HepG2 (cell line): ENCODE data around the gene INSR. TPM values are rescaled to one million over a fixed set of nuclear protein-coding genes. Genes with fewer than 3 reads are reported as not detected.
A peak's percentile ranks its signal among the peaks of the same experiment; 100 is the strongest.

Experiments used
- FOXC1 ChIP-seq: sonication (generic); formaldehyde crosslinking; IDR thresholded peaks from 2 replicates; pipeline ENCODE4 v1.8.0; 2022; ENCODE audit warnings: mild to moderate bottlenecking, missing genetic modification reagents, borderline replicate concordance
- FOXO4 ChIP-seq: sonication (generic); formaldehyde crosslinking; conservative IDR thresholded peaks from 2 replicates; pipeline ENCODE4 v1.8.1; 2023; ENCODE audit warnings: missing genetic modification reagents
- GABPB1 ChIP-seq: IDR thresholded peaks from 2 replicates; pipeline ENCODE4 v1.6.1; 2016; ENCODE audit warnings: mild to moderate bottlenecking, missing genetic modification reagents, moderate library complexity, missing compliant biosample characterization
- IRF2 ChIP-seq: IDR thresholded peaks from 2 replicates; pipeline ENCODE4 v1.6.1; 2018; ENCODE audit warnings: missing genetic modification reagents, missing compliant biosample characterization
- NFKB2 ChIP-seq: sonication (generic); formaldehyde crosslinking; IDR thresholded peaks from 2 replicates; pipeline ENCODE4 v1.4.0; 2020; ENCODE audit warnings: missing genetic modification reagents, borderline replicate concordance
- PCBP1 ChIP-seq: fragments of 200-400 bp; formaldehyde crosslinking; IDR thresholded peaks from 2 replicates; pipeline ENCODE4 v1.6.1; 2017; ENCODE audit warnings: mild to moderate bottlenecking, low read depth, low read length, borderline replicate concordance
- POGZ ChIP-seq: sonication (generic); formaldehyde crosslinking; IDR thresholded peaks from 2 replicates; pipeline ENCODE4 v1.4.0; 2020; ENCODE audit warnings: mild to moderate bottlenecking, missing genetic modification reagents
- RBM39 ChIP-seq: fragments of 200-400 bp; formaldehyde crosslinking; IDR thresholded peaks from one replicate; pipeline ENCODE4 v1.6.1; 2018; ENCODE audit warnings: antibody characterized with exemption, mild to moderate bottlenecking, low read depth, low read length; ENCODE audit not compliant: poor library complexity, severe bottlenecking
- SNAPC5 ChIP-seq: sonication (generic); formaldehyde crosslinking; IDR thresholded peaks from 2 replicates; pipeline ENCODE4 v1.8.1; 2023; ENCODE audit warnings: mild to moderate bottlenecking, missing genetic modification reagents, borderline replicate concordance
- SSRP1 ChIP-seq: IDR thresholded peaks from 2 replicates; pipeline ENCODE4 v1.6.1; 2016; ENCODE audit warnings: control low read depth
- STAT6 ChIP-seq: sonication (generic); formaldehyde crosslinking; IDR thresholded peaks from 2 replicates; pipeline ENCODE4 v1.4.0; 2020; ENCODE audit warnings: missing genetic modification reagents, mild to moderate bottlenecking, borderline replicate concordance
- ZNF543 ChIP-seq: sonication (generic); formaldehyde crosslinking; IDR thresholded peaks from 2 replicates; pipeline ENCODE4 v1.4.0; 2020; ENCODE audit warnings: mild to moderate bottlenecking, missing genetic modification reagents
- ZNF597 ChIP-seq: sonication (generic); formaldehyde crosslinking; IDR thresholded peaks from 2 replicates; pipeline ENCODE4 v1.5.0; 2020; ENCODE audit warnings: missing genetic modification reagents
- ZNF607 ChIP-seq: sonication (generic); formaldehyde crosslinking; IDR thresholded peaks from 2 replicates; pipeline ENCODE4 v1.5.1; 2020; ENCODE audit warnings: missing genetic modification reagents, mild to moderate bottlenecking, borderline replicate concordance
- ZSCAN29 ChIP-seq: sonication (generic); formaldehyde crosslinking; conservative IDR thresholded peaks from 2 replicates; pipeline ENCODE4 v1.4.0; 2020; ENCODE audit warnings: mild to moderate bottlenecking, missing genetic modification reagents
- polyA plus RNA-seq, 8 experiments: library from polyadenylated mRNA; depleted of rRNA in 3 of 8; stranded (reverse) in 7 of 8; unstranded in 1 of 8; fragments of >200 nt; fragmentation: Illumina TruSeq in 4 of 8; extraction: Trizol in 4 of 8; gene quantifications; 2 replicates each; pipeline versions ENCODE4 v1.2.1 to v1.2.3, GENCODE V29; 2011 to 2016; ENCODE audit warnings: low read depth in 4 of 8, missing spikeins in 1 of 8, mixed read lengths in 1 of 8; ENCODE audit not compliant: insufficient read depth in 1 of 8
- total RNA-seq, 5 experiments: library from RNA; depleted of rRNA; stranded (reverse); fragments of >200 nt; fragmentation: Illumina TruSeq; extraction: Trizol; gene quantifications; 2 replicates each; pipeline ENCODE4 v1.2.3, GENCODE V29; 2016; ENCODE audit warnings: low read depth in 1 of 5
- TF ChIP-seq, protein P1 (sequence below): sonication (generic); formaldehyde crosslinking; IDR thresholded peaks from 2 replicates; pipeline ENCODE4 v1.5.1; 2020; ENCODE audit warnings: mild to moderate bottlenecking, missing genetic modification reagents, borderline replicate concordance
- TF ChIP-seq, protein P2 (sequence below): sonication (generic); formaldehyde crosslinking; IDR thresholded peaks from 2 replicates; pipeline ENCODE4 v1.4.0; 2020; ENCODE audit warnings: mild to moderate bottlenecking, low read depth, missing genetic modification reagents
- TF ChIP-seq, protein P3 (sequence below): sonication (generic); formaldehyde crosslinking; IDR thresholded peaks from 2 replicates; pipeline ENCODE4 v1.4.0; 2020; ENCODE audit warnings: missing genetic modification reagents

INSR gene
- total and polyA plus RNA-seq, 2 of the 13 experiments (the other 11 are each of a cell fraction or from before 2014, with no cell fraction given), result 24.2 to 29.8 TPM

DNA sequence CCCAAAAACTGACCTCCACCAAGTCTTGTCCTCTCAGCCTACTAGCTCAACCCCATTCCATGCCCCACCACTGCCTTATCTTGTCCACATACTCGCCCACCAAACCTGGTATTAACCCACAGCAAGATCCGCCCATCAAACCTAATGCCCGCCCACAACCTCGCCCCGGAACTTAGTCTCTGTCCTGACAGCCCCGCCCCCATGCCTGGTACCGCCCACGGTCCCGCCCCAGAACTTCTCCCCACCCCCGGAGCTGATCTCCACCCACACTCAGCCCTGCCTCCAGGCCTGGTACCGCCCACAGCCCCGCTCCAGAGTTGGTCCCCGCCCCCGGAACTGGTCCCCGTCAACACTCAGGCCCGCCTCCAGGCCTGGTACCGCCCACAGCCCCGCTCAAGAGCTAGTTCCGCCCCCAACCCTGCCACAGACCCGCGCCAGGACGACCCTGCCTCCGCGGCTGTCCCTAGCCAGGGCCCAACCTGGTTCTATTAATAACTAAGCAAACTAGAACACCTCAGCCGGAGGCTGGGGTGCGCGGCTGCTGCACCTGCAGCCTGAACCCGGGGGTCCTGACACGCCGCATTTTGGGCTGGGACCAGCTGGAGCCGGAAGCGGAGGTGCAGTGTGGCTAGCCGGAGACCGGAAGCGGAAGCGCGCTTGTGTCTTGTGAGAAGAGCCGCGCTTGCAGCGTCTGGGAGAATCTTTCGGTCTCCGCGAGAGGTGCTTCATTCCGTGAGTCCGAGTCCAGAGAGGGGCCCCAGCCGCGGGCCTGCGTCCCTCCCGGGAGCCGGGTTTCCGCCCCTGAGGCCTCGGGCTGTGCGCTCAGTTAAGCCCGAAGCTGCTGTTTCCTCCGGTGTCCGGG is 224.9 kb downstream of the INSR start, which contains the start of gene ZNF557 (continued):
- TF ChIP-seq, protein P1, sequence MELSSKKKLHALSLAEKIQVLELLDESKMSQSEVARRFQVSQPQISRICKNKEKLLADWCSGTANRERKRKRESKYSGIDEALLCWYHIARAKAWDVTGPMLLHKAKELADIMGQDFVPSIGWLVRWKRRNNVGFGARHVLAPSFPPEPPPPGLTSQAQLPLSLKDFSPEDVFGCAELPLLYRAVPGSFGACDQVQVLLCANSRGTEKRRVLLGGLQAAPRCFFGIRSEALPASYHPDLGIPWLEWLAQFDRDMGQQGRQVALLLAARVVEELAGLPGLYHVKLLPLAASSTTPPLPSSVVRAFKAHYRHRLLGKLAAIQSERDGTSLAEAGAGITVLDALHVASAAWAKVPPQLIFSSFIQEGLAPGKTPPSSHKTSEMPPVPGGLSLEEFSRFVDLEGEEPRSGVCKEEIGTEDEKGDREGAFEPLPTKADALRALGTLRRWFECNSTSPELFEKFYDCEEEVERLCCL (CRISPR knock-in tag), result 0 out of 2 replicates have a peak, but pooled peaks have one; percentile 28
- TF ChIP-seq PCBP1 (peak; percentile 83; the same call in 1 of the 2 replicates), FOXO4 (CRISPR knock-in tag) (no peak), ZNF597 (CRISPR knock-in tag) (no peak), IRF2 (CRISPR knock-in tag) (peak; percentile 71), ZNF607 (0 out of 2 replicates have a peak, but pooled peaks have one; percentile 27), ZSCAN29 (no peak), SSRP1 (CRISPR knock-in tag) (0 out of 2 replicates have a peak, but pooled peaks have one; percentile 48), FOXC1 (CRISPR knock-in tag) (peak; percentile 59), STAT6 (CRISPR knock-in tag) (0 out of 2 replicates have a peak, but pooled peaks have one; percentile 82), GABPB1 (CRISPR knock-in tag) (peak; percentile 97), SNAPC5 (CRISPR knock-in tag) (peak; percentile 70; the same call in 1 of the 2 replicates), POGZ (peak; percentile 46; the same call in 1 of the 2 replicates), ZNF543 (CRISPR knock-in tag) (peak; percentile 23; the same call in 1 of the 2 replicates), RBM39 (peak; percentile 63), NFKB2 (peak; percentile 62; the same call in 1 of the 2 replicates)
- TF ChIP-seq, protein P2, sequence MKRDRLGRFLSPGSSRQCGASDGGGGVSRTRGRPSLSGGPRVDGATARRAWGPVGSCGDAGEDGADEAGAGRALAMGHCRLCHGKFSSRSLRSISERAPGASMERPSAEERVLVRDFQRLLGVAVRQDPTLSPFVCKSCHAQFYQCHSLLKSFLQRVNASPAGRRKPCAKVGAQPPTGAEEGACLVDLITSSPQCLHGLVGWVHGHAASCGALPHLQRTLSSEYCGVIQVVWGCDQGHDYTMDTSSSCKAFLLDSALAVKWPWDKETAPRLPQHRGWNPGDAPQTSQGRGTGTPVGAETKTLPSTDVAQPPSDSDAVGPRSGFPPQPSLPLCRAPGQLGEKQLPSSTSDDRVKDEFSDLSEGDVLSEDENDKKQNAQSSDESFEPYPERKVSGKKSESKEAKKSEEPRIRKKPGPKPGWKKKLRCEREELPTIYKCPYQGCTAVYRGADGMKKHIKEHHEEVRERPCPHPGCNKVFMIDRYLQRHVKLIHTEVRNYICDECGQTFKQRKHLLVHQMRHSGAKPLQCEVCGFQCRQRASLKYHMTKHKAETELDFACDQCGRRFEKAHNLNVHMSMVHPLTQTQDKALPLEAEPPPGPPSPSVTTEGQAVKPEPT (CRISPR knock-in tag), result peak; percentile 52; the same call in 1 of the 2 replicates
- TF ChIP-seq, protein P3, sequence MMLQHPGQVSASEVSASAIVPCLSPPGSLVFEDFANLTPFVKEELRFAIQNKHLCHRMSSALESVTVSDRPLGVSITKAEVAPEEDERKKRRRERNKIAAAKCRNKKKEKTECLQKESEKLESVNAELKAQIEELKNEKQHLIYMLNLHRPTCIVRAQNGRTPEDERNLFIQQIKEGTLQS (CRISPR knock-in tag), result no peak
